Tibial nerve (tissue), 4 donors: Measurements from ENCODE around the gene AMZ2. TPM values are rescaled to one million over a fixed set of nuclear protein-coding genes. Genes with fewer than 3 reads are reported as not detected.
"Not testable (repeated sequence)": the region's sequence is repeated elsewhere in the genome, so short reads cannot be mapped to it uniquely, and the experiment has no call there.

Source experiments
- DNase-seq, 2 donors: peaks; one replicate each; pipeline ENCODE4 v3.0.0-alpha.2; 2019; ENCODE audit warnings: low spot score in 2 of 2
- H3K27ac ChIP-seq, 4 donors: fragments of 200-600 bp; sonication (generic) in 3 of 4; one replicate each; pipeline ENCODE4 v1.5.1; 2017 to 2019; ENCODE audit warnings: mild to moderate bottlenecking in 1 of 4
- H3K27me3 ChIP-seq, 2 donors: fragments of 200-600 bp; sonication (generic) in 1 of 2; one replicate each; pipeline versions ENCODE4 v1.5.1 to v1.6.0; 2017 to 2019
- H3K36me3 ChIP-seq, 3 donors: fragments of 200-600 bp; sonication (generic); one replicate each; pipeline ENCODE4 v1.5.1; 2018 to 2019
- H3K4me1 ChIP-seq, 4 donors: fragments of 200-600 bp; sonication (generic) in 3 of 4; one replicate each; pipeline ENCODE4 v1.5.1; 2017 to 2019
- H3K4me3 ChIP-seq, 4 donors: fragments of 200-600 bp; sonication (generic) in 3 of 4; one replicate each; pipeline ENCODE4 v1.5.1; 2017 to 2019; ENCODE audit warnings: mild to moderate bottlenecking in 1 of 4, moderate library complexity in 1 of 4
- H3K9me3 ChIP-seq, 4 donors: fragments of 200-600 bp; sonication (generic) in 3 of 4; one replicate each; pipeline ENCODE4 v1.5.1; 2017 to 2019
- EP300 ChIP-seq, 2 donors: sonication (generic); formaldehyde crosslinking; IDR thresholded peaks; one replicate each; pipeline ENCODE4 v1.6.1; 2017; ENCODE audit warnings: antibody characterized with exemption in 2 of 2, mild to moderate bottlenecking in 1 of 2
- POLR2A ChIP-seq, 2 donors: fragments of 450-650 bp; IDR thresholded peaks; one replicate each; pipeline ENCODE4 v1.6.1; 2017; ENCODE audit warnings: antibody characterized with exemption in 2 of 2, mild to moderate bottlenecking in 2 of 2, moderate library complexity in 2 of 2
- WGBS, 2 donors: methylation state at CpG; one replicate each; pipeline ENCODE4 v1.1.5; 2018; 5-methylcytosine and 5-hydroxymethylcytosine counted together
- total RNA-seq, 4 donors: library from RNA; depleted of rRNA; stranded (reverse); fragments of >200 nt; gene quantifications; one replicate each; pipeline ENCODE4 v1.1.0, GENCODE V29; 2016
- TF ChIP-seq, protein P1 (sequence below), 5 experiments: fragments of 200-600 bp in 3 of 5; fragments of 450-650 bp in 2 of 5; sonication (generic) in 3 of 5; IDR thresholded peaks; one replicate each; pipeline ENCODE4 v1.5.1; 2016 to 2019; ENCODE audit warnings: antibody characterized with exemption in 5 of 5, mild to moderate bottlenecking in 3 of 5, moderate library complexity in 2 of 5

The AMZ2 gene
- total RNA-seq, 4 donors from 2014 or later, result 27.6 to 38.2 (median 31.7) TPM

DNA sequence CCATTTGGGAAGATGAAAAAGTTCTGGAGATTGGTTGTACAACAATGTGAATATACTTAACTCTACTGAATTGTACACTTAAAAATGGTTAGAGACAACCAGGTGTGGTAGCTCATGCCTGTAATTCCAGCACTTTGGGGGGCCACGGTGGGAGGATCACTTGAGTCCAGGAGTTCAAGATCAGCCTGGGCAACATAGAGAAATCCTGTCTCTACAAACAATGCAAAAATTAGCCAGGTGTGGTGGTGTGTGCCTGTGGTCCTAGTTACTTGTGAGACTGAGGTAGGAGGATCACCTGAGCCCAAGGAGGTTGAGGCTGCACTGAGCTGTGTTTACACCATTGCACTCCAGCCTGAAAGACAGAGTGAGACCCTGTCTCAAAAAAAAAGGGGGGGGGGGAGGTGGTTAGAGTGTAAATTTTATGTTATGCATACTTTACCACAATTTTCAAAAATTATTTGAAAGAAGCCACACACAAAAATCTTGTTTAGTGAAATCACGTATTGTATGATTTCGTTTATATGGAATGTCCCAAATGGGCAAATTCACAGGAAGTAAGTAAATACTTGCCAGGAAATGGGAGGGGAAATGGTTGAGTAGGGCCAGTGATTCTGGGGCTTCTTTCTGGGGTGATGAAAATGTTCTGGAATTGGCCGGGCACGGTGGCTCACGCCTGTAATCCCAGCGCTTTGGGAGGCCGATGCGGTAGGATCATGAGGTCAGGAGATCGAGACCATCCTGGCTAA lies 37.1 kb upstream of the AMZ2 start:
- no peak for TF ChIP-seq POLR2A (IDR thresholded peaks at IDR 0.05)
- TF ChIP-seq EP300 (IDR thresholded peaks at IDR 0.05), result no peak
- TF ChIP-seq, protein P1, sequence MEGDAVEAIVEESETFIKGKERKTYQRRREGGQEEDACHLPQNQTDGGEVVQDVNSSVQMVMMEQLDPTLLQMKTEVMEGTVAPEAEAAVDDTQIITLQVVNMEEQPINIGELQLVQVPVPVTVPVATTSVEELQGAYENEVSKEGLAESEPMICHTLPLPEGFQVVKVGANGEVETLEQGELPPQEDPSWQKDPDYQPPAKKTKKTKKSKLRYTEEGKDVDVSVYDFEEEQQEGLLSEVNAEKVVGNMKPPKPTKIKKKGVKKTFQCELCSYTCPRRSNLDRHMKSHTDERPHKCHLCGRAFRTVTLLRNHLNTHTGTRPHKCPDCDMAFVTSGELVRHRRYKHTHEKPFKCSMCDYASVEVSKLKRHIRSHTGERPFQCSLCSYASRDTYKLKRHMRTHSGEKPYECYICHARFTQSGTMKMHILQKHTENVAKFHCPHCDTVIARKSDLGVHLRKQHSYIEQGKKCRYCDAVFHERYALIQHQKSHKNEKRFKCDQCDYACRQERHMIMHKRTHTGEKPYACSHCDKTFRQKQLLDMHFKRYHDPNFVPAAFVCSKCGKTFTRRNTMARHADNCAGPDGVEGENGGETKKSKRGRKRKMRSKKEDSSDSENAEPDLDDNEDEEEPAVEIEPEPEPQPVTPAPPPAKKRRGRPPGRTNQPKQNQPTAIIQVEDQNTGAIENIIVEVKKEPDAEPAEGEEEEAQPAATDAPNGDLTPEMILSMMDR (IDR thresholded peaks at IDR 0.05), result no peak
- peaks cover 0 to 20% (median 0%) of the 10 kb centered on the region in 3 donors for H3K36me3 ChIP-seq
- H3K27ac ChIP-seq, result no peak overlapping the region
- 85 to 91% methylated on average over 10 of the region's 10 CpGs for WGBS, 2 donors
- no peak overlapping the region for H3K4me3 ChIP-seq
- H3K4me1 ChIP-seq, result peaks cover 0 to 14% (median 9%) of the 10 kb centered on the region in 4 donors
- DNase-seq, result no peak
- H3K27me3 ChIP-seq, result no peaks in the 10 kb centered on the region
- no peaks in the 10 kb centered on the region for H3K9me3 ChIP-seq

DNA sequence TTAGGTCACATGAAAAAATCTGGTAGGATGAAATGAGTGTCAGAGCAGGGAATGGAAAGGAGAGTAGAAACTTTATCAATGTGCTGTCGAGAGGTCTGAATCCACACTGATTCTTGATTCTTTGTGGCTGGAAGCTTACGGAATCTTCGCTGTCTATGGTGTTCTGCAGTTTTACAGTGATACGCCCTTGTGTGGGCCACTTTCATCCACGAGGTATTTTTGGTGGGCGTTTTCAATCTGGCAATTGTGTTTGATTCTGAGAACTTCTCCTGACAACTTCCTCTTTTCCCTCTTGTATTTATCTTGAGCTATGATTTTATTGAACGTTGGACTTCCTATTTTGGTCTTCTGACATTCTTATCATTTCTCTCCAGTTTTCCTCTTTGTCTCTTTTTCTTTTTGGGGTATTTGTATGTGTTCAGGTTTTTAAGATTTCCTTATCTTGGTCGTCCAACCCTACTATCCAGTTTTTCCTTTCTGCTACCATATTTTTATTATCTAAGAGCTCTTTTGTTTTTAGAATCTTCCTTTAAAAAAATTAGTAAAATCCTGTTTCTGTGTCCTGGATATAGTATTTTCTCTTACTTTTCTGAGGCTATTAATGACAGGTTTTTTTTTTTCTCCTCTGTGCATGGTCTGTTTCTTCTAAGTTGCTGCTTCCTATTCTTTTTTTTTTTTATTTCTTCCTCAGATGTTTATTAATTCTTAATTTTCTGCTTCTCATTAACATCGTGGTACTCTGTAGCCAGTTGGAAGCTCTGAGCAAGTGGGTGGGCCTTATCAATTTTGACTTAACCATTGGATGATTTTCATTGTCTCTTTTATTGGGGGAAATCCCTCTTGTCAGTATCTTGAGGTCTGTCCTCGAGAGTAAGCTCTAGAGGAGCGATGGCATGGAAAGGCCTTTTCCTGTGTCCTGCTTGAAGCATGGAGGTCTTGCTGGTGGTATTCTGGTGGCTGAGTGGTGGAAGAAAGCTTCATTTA lies 34.1 kb upstream of the AMZ2 start:
- 51 to 55% methylated on average over 11 of the region's 11 CpGs for WGBS, 2 donors
- not testable (repeated sequence) for DNase-seq, H3K9me3 ChIP-seq, H3K4me1 ChIP-seq, H3K4me3 ChIP-seq, H3K27me3 ChIP-seq
- H3K27ac ChIP-seq, result peak overlapping the region in 2 of 4 donors; percentile 3 to 11
- H3K36me3 ChIP-seq, result peaks cover 0 to 17% (median 0%) of the 10 kb centered on the region in 3 donors

- not testable (repeated sequence) for H3K27me3 ChIP-seq, H3K9me3 ChIP-seq, H3K27ac ChIP-seq, H3K4me3 ChIP-seq, H3K4me1 ChIP-seq
- WGBS, 2 donors, result 83 to 84% methylated on average over 5 of the region's 5 CpGs
- peak in 1 of 2 donors; percentile 0 for DNase-seq
- H3K36me3 ChIP-seq, result peaks cover 0 to 12% (median 0%) of the 10 kb centered on the region in 3 donors
Observed at GRCh38 chr17:68215453-68215852, 32.4 kb upstream of the AMZ2 start.

- not testable (repeated sequence) for H3K9me3 ChIP-seq, DNase-seq, H3K27ac ChIP-seq, H3K4me3 ChIP-seq, H3K27me3 ChIP-seq, H3K36me3 ChIP-seq, H3K4me1 ChIP-seq
- WGBS, 2 donors, result 96 to 97% methylated on average over 5 of the region's 5 CpGs
Observed at GRCh38 chr17:68219429-68219828, 28.4 kb upstream of the AMZ2 start.

DNA sequence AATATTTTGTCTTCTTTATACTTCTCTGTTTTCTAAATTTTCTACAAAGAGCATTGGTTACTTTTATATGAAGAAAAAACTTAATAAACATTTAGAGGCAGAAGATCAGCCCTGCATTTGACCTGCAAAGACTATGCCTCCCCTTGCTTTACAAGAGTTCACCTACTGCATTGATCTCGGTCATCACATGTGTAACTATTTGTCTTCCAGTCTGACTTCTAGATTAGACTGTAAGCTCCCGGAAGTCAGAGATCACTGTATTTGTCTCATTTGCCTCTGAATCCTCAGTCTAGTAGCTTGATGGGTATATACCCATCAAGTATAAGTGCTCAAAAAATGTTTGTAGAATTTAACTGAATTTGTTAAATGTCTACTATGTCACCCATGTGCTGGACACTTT lies 27.7 kb upstream of the AMZ2 start:
- H3K27me3 ChIP-seq, H3K36me3 ChIP-seq, DNase-seq, H3K4me3 ChIP-seq, H3K4me1 ChIP-seq, H3K27ac ChIP-seq, H3K9me3 ChIP-seq: not testable (repeated sequence)
- whole genome bisulfite sequencing, 2 donors, result 86 to 91% methylated on average over 2 of the region's 2 CpGs

DNA sequence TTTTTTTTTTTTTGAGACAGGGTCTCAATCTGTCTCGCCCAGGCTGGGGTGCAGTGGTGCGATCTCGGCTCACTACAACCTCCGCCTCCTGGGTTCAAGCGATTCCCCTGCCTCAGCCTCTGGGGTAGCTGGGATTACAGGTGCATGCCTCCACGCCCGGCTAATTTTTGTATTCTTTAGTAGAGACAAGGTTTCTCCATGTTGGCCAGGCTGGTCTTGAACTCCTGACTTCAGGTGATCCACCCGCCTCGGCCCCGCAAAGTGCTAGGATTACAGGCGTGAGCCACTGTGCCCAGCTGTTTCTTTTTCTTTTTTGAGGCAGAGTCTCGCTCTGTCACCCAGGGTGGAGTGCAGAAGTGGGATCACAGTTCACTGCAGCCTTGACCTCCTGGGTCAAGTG lies 27.1 kb upstream of the AMZ2 start:
- peaks cover 0 to 11% (median 0%) of the 10 kb centered on the region in 3 donors for H3K36me3 ChIP-seq
- DNase-seq, H3K9me3 ChIP-seq, H3K4me3 ChIP-seq, H3K4me1 ChIP-seq, H3K27ac ChIP-seq, H3K27me3 ChIP-seq: not testable (repeated sequence)
- 96 to 98% methylated on average over 12 of the region's 12 CpGs for WGBS, 2 donors

- no peak for DNase-seq
- WGBS, 2 donors, result 85% methylated on average over 4 of the region's 4 CpGs
Observed at GRCh38 chr17:68221786-68222185, 26.1 kb upstream of the AMZ2 start.

GRCh38 chr17:68222606-68223005 lies 25.2 kb upstream of the AMZ2 start:
- Histone ChIP-seq H3K27me3 (no peaks in the 10 kb centered on the region), H3K27ac (no peak overlapping the region), H3K9me3 (no peaks in the 10 kb centered on the region), H3K4me1 (no peaks in the 10 kb centered on the region), H3K36me3 (peaks cover 0 to 23% (median 0%) of the 10 kb centered on the region in 3 donors), H3K4me3 (no peak overlapping the region)
- no peak for TF ChIP-seq POLR2A (IDR thresholded peaks at IDR 0.05)
- no peak for TF ChIP-seq EP300 (IDR thresholded peaks at IDR 0.05)
- TF ChIP-seq, protein P1 (IDR thresholded peaks at IDR 0.05), result no peak
- DNase-seq, result no peak
- WGBS, 2 donors, result 89 to 92% methylated on average over 8 of the region's 8 CpGs

More at GRCh38 chr17:68221786-68222185, 26.1 kb upstream of the AMZ2 start:
- H3K4me1 ChIP-seq, result no peaks in the 10 kb centered on the region
- H3K9me3 ChIP-seq, result no peaks in the 10 kb centered on the region
- no peak overlapping the region for H3K4me3 ChIP-seq
- H3K27me3 ChIP-seq, result no peaks in the 10 kb centered on the region
- no peak overlapping the region for H3K27ac ChIP-seq
- H3K36me3 ChIP-seq, result peaks cover 0 to 17% (median 0%) of the 10 kb centered on the region in 3 donors
- TF ChIP-seq POLR2A (IDR thresholded peaks at IDR 0.05), result no peak

DNA sequence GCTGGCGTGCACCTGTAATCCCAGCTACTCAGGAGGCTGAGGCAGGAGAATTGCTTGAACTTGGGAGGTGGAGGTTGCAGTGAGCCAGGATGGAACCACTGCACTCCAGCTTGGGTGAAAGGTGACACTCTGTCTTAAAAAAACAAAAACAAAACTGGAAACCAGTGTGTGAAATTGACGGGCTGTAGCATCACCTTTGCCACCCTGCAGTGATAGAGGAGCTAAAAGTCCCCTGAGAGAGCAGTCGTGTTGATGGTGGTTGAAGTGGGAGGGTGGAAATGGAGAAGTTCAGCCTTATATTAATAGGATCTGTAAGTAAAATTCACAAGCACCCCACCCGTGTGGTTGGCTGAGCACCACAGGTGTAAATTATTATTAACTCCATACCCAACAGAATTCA lies 22.8 kb upstream of the AMZ2 start:
- H3K27me3 ChIP-seq, H3K9me3 ChIP-seq, H3K27ac ChIP-seq, DNase-seq, H3K4me3 ChIP-seq, H3K4me1 ChIP-seq: not testable (repeated sequence)
- peaks cover 0 to 29% (median 0%) of the 10 kb centered on the region in 3 donors for H3K36me3 ChIP-seq
- WGBS, 2 donors, result 73 to 75% methylated on average over 4 of the region's 4 CpGs

DNA sequence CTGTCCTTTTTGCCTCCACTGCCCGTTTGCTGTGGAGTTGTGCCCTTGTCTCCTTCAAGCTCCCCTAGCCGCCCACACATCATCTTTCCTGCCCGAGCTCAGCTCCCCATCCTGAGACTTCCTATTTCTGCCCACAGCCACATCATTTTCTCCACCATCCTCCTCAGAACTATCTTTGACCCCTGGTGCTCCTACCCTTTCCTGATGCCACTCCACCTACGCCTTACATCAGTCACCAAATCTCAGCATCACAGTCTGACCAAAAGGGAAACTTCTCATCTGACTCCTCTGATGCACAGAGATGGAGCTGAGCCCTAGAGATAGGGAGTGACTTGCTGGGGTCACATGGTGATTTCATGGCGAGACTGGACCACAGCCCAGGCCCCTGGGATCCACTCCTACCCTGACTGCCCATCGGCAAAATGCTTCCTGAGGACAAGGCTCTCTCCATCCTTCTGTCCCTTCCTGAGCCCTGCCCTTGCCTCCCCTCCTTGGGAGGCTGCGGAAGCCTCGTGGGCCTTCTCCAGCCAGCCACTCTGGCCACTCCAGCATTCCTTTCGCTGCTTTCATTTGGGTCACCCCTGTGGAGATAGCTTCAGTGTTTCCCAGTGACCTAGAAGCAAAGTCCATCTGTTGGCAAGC lies 19.7 kb upstream of the AMZ2 start:
- WGBS, 2 donors, result 78 to 79% methylated on average over 9 of the region's 9 CpGs
- not testable (repeated sequence) for H3K27ac ChIP-seq, H3K9me3 ChIP-seq, DNase-seq, H3K27me3 ChIP-seq, H3K4me1 ChIP-seq, H3K4me3 ChIP-seq
- peaks cover 0 to 29% (median 0%) of the 10 kb centered on the region in 3 donors for H3K36me3 ChIP-seq
